Right lobe of liver (tissue), 6 donors: ENCODE measurements around the gene RETREG1. TPM values are rescaled to one million over a fixed set of nuclear protein-coding genes. Genes with fewer than 3 reads are reported as not detected.
"Not testable (repeated sequence)": the region's sequence is repeated elsewhere in the genome, so short reads cannot be mapped to it uniquely, and the experiment has no call there.

ENCODE experiments used
- ATAC-seq, 4 donors: fragments of 200-7000 bp; cut with Tn5 transposase; one replicate each; pipeline ENCODE4 v1.9.1; 2020; ENCODE audit warnings: mild to moderate bottlenecking in 4 of 4, moderate library complexity in 4 of 4
- DNase-seq, 3 donors: peaks; one replicate each; pipeline ENCODE4 v3.0.0-alpha.2; 2020
- H3K27ac ChIP-seq, 3 donors: fragments of 200-600 bp; one replicate each; pipeline ENCODE4 v1.8.0; 2022
- H3K27me3 ChIP-seq, 2 donors: fragments of 200-600 bp; one replicate each; pipeline ENCODE4 v1.8.0; 2022
- H3K36me3 ChIP-seq, 4 donors: fragments of 200-600 bp; sonication (generic) in 1 of 4; one replicate each; pipeline versions ENCODE4 v1.5.1 to v1.8.0; 2017 to 2022; ENCODE audit warnings: control low read depth in 1 of 4
- H3K4me1 ChIP-seq, 4 donors: fragments of 200-600 bp; sonication (generic) in 1 of 4; one replicate each; pipeline versions ENCODE4 v1.5.1 to v1.8.0; 2017 to 2022; ENCODE audit warnings: control low read depth in 1 of 4
- H3K4me3 ChIP-seq, 3 donors: fragments of 200-600 bp; one replicate each; pipeline ENCODE4 v1.8.0; 2022
- H3K9me3 ChIP-seq, 4 donors: fragments of 200-600 bp; sonication (generic) in 1 of 4; one replicate each; pipeline versions ENCODE4 v1.5.1 to v1.8.0; 2017 to 2022; ENCODE audit warnings: control low read depth in 1 of 4
- CTCF ChIP-seq, 4 donors: fragments of 200-600 bp in 3 of 4; fragments of 450-650 bp in 1 of 4; IDR thresholded peaks; one replicate each; pipeline versions ENCODE4 v1.5.1 to v1.8.0; 2016 to 2022; ENCODE audit warnings: antibody characterized with exemption in 4 of 4, mild to moderate bottlenecking in 2 of 4
- POLR2A ChIP-seq: fragments of 450-650 bp; IDR thresholded peaks from one replicate; pipeline ENCODE4 v1.6.1; 2017; ENCODE audit warnings: antibody characterized with exemption, mild to moderate bottlenecking
- WGBS: methylation state at CpG from one replicate; pipeline ENCODE4 v1.1.6; 2018; ENCODE audit warnings: low coverage, low lambda C conversion rate; ENCODE audit not compliant: insufficient coverage; ENCODE audit errors: missing lambda C conversion rate; 5-methylcytosine and 5-hydroxymethylcytosine counted together
- intact Hi-C, 2 donors: fragments of 100-400 bp; cut with DNase I; formaldehyde crosslinking; loops; one replicate each; pipeline versions ENCODE4 v1.11.2 to v1.14.1; 2022
- total RNA-seq, 6 experiments: library from RNA; depleted of rRNA in 2 of 6; stranded (reverse); fragments of >200 nt in 2 of 6; fragmentation: NEBNext Ultra II Directional in 3 of 6; extraction: Animal tissue kit (Norgen Biotek cat#: 25700) in 3 of 6; gene quantifications; one replicate each; pipeline versions ENCODE4 v1.1.0 to v1.2.4, GENCODE V29; 2016 to 2023
- donor health status: DM: no; HTN: yes; CAD: no.
- donor health status: DM: no; HTN: no; CAD: no.
- donor health status: DM: no; HTN: no; CAD: no.
- donor health status: DM: no; HTN: yes; CAD: no.
- donor health status: DM: no; HTN: yes; CAD: no.

Gene RETREG1
- total RNA-seq, 6 experiments from 2014 or later, result 17.2 to 70.8 (median 30.2) TPM

DNA sequence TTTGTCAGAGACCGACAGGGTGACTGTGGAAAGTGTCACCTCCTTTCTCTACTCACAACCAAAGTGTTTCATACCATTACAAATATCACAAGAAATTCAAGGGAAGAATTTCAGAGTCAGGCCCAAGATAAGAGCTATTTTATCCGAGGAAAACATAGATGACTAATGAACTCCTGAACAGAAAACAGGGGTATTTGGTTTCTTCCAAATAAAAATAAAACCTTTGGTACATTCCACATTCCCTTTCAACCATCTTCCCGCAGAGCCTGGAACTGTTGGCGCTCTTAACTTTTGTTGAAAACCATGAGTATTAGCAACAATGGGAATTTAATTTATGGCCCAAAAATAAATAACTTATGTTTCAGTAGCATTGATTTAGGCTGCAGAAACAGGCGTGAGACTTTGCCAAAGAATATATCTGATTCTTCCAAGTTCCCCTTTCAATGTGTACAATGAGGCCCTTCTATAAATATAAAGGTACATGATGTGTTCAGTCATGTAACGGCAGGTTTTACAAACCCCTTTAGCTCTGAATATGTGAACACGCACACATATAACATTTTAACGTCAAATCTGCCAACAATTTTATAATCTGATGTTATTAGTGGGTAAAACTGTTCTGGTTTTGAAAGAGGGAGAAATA, 69.5 kb downstream of the RETREG1 start:
- ATAC-seq, result peak in 1 of 4 donors; percentile 47
- no peaks in the 10 kb centered on the region for H3K27me3 ChIP-seq
- 61% methylated on average over 7 of the region's 8 CpGs for WGBS
- no peak overlapping the region for H3K4me3 ChIP-seq
- DNase-seq, result no peak
- TF ChIP-seq CTCF (IDR thresholded peaks at IDR 0.05) (no peak), POLR2A (no peak)
- no peak overlapping the region for H3K27ac ChIP-seq
- intact Hi-C loops, result loop anchor here in 1 of 2 donors (10.0 kb wide), 1 partner anchor 53 kb away; no protein-coding TSS in a partner anchor
- peaks cover 0 to 10% (median 0%) of the 10 kb centered on the region in 4 donors for H3K4me1 ChIP-seq
- H3K9me3 ChIP-seq, result no peaks in the 10 kb centered on the region
- no peaks in the 10 kb centered on the region for H3K36me3 ChIP-seq

DNA sequence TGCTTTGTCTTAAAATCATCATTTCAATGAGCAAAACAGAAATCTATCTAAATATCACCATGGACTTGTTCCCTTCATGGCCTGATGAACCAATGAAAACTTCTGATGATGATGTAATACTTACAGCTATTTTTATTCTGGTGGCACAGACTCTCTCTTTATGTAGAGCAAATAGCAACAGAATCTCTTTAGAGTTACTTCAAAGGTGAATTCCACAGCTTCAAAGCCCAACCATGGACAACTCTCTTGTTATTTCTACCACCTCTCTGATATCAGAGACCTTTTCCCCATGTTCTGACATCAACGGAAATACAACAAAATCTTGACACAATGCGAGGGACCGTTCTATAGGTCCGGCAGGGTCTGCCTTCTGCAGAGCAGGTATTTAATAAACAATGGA, 70.1 kb downstream of the RETREG1 start:
- DNase-seq (no peak), ATAC-seq (peak in 1 of 4 donors; percentile 14)
- H3K36me3 ChIP-seq, result no peaks in the 10 kb centered on the region
- TF ChIP-seq POLR2A (no peak), CTCF (IDR thresholded peaks at IDR 0.05) (no peak)
- no peaks in the 10 kb centered on the region for H3K9me3 ChIP-seq
- H3K27me3 ChIP-seq, result no peaks in the 10 kb centered on the region
- intact Hi-C loops, result loop anchor here in 1 of 2 donors (10.0 kb wide), 1 partner anchor 52 kb away; no protein-coding TSS in a partner anchor
- H3K4me1 ChIP-seq, result peaks cover 0 to 9% (median 0%) of the 10 kb centered on the region in 4 donors
- no peak overlapping the region for H3K27ac ChIP-seq
- 68% methylated on average over 4 of the region's 4 CpGs for WGBS
- H3K4me3 ChIP-seq, result no peak overlapping the region

- TF ChIP-seq CTCF (IDR thresholded peaks at IDR 0.05) (no peak), POLR2A (no peak)
- Histone ChIP-seq H3K27me3 (no peaks in the 10 kb centered on the region), H3K4me3 (no peak overlapping the region), H3K27ac (no peak overlapping the region), H3K4me1 (peaks cover 0 to 22% (median 4%) of the 10 kb centered on the region in 4 donors), H3K36me3 (no peaks in the 10 kb centered on the region), H3K9me3 (no peaks in the 10 kb centered on the region)
- intact Hi-C loops, result loop anchor here in 1 of 2 donors (10.0 kb wide), 1 partner anchor 50 kb away; no protein-coding TSS in a partner anchor
- ATAC-seq, result peak in 2 of 4 donors; percentile 12 to 18
- 59% methylated on average over 4 of the region's 4 CpGs for WGBS
- DNase-seq, result no peak
Measured at GRCh38 chr5:16544607-16545374, 72.0 kb downstream of the RETREG1 start.

DNA sequence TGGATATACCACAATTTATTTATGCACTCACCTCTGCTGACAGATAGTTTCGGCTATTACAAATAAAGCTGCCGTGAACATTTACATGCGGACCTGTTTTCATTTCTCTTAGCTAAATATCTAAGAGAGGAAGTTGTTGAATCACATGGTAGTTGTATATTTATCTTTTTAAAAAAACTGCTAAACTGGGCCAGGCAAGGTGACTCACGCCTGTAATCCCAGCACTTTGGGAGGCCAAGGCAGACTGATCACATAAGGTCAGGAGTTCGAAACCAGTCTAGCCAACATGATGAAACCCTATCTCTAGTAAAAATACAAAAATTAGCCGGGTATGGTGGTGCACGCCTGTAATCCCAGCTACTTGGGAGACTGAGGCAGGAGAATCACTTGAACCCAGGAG, 73.6 kb downstream of the RETREG1 start:
- not testable (repeated sequence) for ATAC-seq, H3K4me3 ChIP-seq, H3K27ac ChIP-seq, H3K9me3 ChIP-seq, H3K27me3 ChIP-seq, DNase-seq, H3K36me3 ChIP-seq
- intact Hi-C loops, result loop anchor here in 1 of 2 donors (10.0 kb wide), 1 partner anchor 48 kb away; no protein-coding TSS in a partner anchor
- H3K4me1 ChIP-seq, result peaks cover 0 to 32% (median 11%) of the 10 kb centered on the region in 4 donors
- 73% methylated on average over 7 of the region's 7 CpGs for WGBS

DNA sequence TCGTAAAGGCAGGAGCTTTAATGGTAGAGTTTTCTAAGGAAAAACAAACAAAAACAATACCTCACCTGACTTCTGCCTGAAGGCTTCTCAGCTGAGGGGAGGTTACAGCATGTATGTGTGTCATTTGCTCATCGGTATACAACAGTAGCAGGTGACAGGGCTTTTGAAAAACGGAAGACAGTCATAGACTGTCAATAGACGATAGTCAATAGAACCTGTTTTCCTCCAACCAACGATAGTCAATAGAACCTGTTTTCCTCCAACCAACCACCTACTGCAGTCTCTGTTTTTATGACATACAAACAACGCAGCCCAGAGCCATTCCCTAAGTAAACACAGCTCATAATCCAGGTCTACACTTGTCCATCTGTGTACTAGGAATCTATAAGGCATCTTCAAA, 74.6 kb downstream of the RETREG1 start:
- ATAC-seq (no peak), DNase-seq (no peak)
- Histone ChIP-seq H3K36me3 (no peaks in the 10 kb centered on the region), H3K9me3 (no peaks in the 10 kb centered on the region), H3K4me1 (peaks cover 0 to 36% (median 11%) of the 10 kb centered on the region in 4 donors), H3K27me3 (no peaks in the 10 kb centered on the region), H3K27ac (no peak overlapping the region), H3K4me3 (no peak overlapping the region)
- intact Hi-C loops, result loop anchor here in 1 of 2 donors (10.0 kb wide), 1 partner anchor 47 kb away; no protein-coding TSS in a partner anchor
- no peak for TF ChIP-seq CTCF (IDR thresholded peaks at IDR 0.05)
- no peak for TF ChIP-seq POLR2A
- WGBS, result 74% methylated on average over 5 of the region's 6 CpGs

DNA sequence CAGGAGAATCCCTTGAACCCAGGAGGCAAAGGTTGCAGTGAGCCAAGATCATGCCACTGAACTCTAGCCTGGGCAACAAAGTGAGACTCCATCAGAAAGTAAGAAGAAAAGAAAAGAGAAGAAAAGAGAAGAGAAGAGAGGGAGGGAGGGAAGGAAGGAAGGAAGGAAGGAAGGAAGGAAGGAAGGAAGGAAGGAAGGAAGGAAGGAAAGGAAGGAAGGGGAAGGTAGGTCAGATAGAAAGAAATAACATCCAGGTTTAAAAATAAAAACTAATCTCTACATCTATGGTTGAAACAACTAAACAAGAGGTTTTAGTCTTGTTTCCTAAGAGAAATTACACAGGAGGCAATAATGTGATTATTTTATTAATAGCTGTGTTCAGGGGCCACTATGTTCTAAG, 75.2 kb downstream of the RETREG1 start:
- not testable (repeated sequence) for H3K4me3 ChIP-seq, H3K27me3 ChIP-seq, DNase-seq, H3K36me3 ChIP-seq, H3K9me3 ChIP-seq, H3K27ac ChIP-seq, ATAC-seq
- peaks cover 0 to 36% (median 11%) of the 10 kb centered on the region in 4 donors for H3K4me1 ChIP-seq
- intact Hi-C loops, result loop anchor here in 1 of 2 donors (10.0 kb wide), 1 partner anchor 47 kb away; no protein-coding TSS in a partner anchor
